Measurements from ENCODE around the gene GNA12.

DNA sequence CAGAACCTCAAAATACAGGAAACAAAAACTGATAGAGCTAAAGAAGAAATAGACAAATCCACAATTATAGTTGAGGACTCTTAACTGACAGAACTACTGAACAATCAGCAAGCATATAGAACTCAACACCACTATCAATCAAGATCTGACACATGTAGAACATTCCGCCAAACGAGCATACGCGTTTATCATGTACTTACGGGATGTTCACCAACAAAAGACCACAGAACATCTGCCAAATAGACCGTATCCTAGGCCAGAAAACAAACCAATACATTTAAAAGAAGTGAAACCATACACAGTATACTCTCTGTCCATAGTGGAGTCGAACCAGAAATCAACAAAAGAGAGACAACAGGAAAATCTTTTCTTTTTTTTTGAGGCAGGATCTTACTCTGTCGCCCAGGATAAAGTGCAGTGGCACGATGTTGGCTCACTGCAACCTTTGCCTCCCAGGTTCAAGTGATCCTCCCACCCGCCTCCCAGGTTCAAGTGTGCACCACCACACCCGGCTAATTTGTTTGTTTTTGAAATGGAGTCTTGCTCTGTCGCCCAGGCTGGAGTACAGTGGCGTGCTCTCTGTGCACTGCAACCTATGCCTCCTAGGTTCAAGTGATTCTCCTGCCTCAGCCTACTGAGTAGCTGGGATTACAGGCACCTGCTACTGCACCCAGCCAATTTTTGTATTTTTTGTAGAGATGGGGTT lies 5.1 kb downstream of the GNA12 start:
- TF ChIP-seq, protein P1, sequence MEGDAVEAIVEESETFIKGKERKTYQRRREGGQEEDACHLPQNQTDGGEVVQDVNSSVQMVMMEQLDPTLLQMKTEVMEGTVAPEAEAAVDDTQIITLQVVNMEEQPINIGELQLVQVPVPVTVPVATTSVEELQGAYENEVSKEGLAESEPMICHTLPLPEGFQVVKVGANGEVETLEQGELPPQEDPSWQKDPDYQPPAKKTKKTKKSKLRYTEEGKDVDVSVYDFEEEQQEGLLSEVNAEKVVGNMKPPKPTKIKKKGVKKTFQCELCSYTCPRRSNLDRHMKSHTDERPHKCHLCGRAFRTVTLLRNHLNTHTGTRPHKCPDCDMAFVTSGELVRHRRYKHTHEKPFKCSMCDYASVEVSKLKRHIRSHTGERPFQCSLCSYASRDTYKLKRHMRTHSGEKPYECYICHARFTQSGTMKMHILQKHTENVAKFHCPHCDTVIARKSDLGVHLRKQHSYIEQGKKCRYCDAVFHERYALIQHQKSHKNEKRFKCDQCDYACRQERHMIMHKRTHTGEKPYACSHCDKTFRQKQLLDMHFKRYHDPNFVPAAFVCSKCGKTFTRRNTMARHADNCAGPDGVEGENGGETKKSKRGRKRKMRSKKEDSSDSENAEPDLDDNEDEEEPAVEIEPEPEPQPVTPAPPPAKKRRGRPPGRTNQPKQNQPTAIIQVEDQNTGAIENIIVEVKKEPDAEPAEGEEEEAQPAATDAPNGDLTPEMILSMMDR (IDR thresholded peaks at IDR 0.05), result no peak
- TF ChIP-seq EZH2 (IDR thresholded peaks at IDR 0.05), result no peak

Measured in neural progenitor cell (in vitro differentiated cells).